Measurements from ENCODE around the gene OR10AD1. TPM values are rescaled to one million over a fixed set of nuclear protein-coding genes. Genes with fewer than 3 reads are reported as not detected.
"Not testable (repeated sequence)": the region's sequence is repeated elsewhere in the genome, so short reads cannot be mapped to it uniquely, and the experiment has no call there.

Gene OR10AD1
- not detected in 2 replicates for total RNA-seq
- long read RNA-seq = 0 reads

GRCh38 chr12:48203192-48203591, at the start of gene OR10AD1:
Gene OR10AD1, minus strand, starts transcription at chr12:48203292. Its CDS starts 0 bp downstream, at chr12:48203292.
- H3K4me3 Mint-ChIP-seq (ENCODE audit: unreplicated experiment) = no peak within 1 kb of the TSS
- peaks cover 18% of the 10 kb centered on the region for H3K27me3 Mint-ChIP-seq (ENCODE audit: unreplicated experiment)
- H3K9me3 Mint-ChIP-seq (ENCODE audit: unreplicated experiment) = peaks cover 17% of the 10 kb centered on the region
- DNase-seq (ENCODE audit: extremely low spot score, unreplicated experiment) = no peak
- H3K4me1 Mint-ChIP-seq (ENCODE audit: unreplicated experiment) = peaks cover 2% of the 10 kb centered on the region
- TF ChIP-seq CTCF (IDR thresholded peaks at IDR 0.05) = no peak
- H3K27ac Mint-ChIP-seq (ENCODE audit: unreplicated experiment) = no peak within 1 kb of the TSS
- H3K36me3 Mint-ChIP-seq (ENCODE audit: unreplicated experiment) = no peaks in the 10 kb centered on the region

- TF ChIP-seq CTCF (IDR thresholded peaks at IDR 0.05) = no peak
Measured at GRCh38 chr12:48247181-48247966, 44.3 kb upstream of the OR10AD1 start.

GRCh38 chr12:48237162-48237561, 34.1 kb upstream of the OR10AD1 start:
- no peak overlapping the region for H3K4me3 Mint-ChIP-seq (ENCODE audit: unreplicated experiment)
- no peak for DNase-seq (ENCODE audit: extremely low spot score, unreplicated experiment)
- H3K9me3 Mint-ChIP-seq (ENCODE audit: unreplicated experiment) = peaks cover 9% of the 10 kb centered on the region
- peaks cover 37% of the 10 kb centered on the region for H3K27me3 Mint-ChIP-seq (ENCODE audit: unreplicated experiment)
- no peak for TF ChIP-seq CTCF (IDR thresholded peaks at IDR 0.05)
- no peaks in the 10 kb centered on the region for H3K4me1 Mint-ChIP-seq (ENCODE audit: unreplicated experiment)
- no peaks in the 10 kb centered on the region for H3K36me3 Mint-ChIP-seq (ENCODE audit: unreplicated experiment)
- H3K27ac Mint-ChIP-seq (ENCODE audit: unreplicated experiment) = no peak overlapping the region

More at GRCh38 chr12:48247181-48247966, 44.3 kb upstream of the OR10AD1 start:
- no peak for DNase-seq (ENCODE audit: extremely low spot score, unreplicated experiment)
- Mint-ChIP-seq H3K27me3 (ENCODE audit: unreplicated experiment) (peaks cover 36% of the 10 kb centered on the region), H3K27ac (ENCODE audit: unreplicated experiment) (no peak overlapping the region), H3K4me1 (ENCODE audit: unreplicated experiment) (no peaks in the 10 kb centered on the region), H3K4me3 (ENCODE audit: unreplicated experiment) (no peak overlapping the region), H3K36me3 (ENCODE audit: unreplicated experiment) (no peaks in the 10 kb centered on the region), H3K9me3 (ENCODE audit: unreplicated experiment) (peaks cover 2% of the 10 kb centered on the region)

- TF ChIP-seq CTCF (IDR thresholded peaks at IDR 0.05) = no peak
- H3K4me3 Mint-ChIP-seq (ENCODE audit: unreplicated experiment) = no peak overlapping the region
- DNase-seq (ENCODE audit: extremely low spot score, unreplicated experiment) = no peak
- H3K36me3 Mint-ChIP-seq (ENCODE audit: unreplicated experiment) = no peaks in the 10 kb centered on the region
- H3K9me3 Mint-ChIP-seq (ENCODE audit: unreplicated experiment) = peaks cover 4% of the 10 kb centered on the region
- no peaks in the 10 kb centered on the region for H3K4me1 Mint-ChIP-seq (ENCODE audit: unreplicated experiment)
- peaks cover 33% of the 10 kb centered on the region for H3K27me3 Mint-ChIP-seq (ENCODE audit: unreplicated experiment)
- no peak overlapping the region for H3K27ac Mint-ChIP-seq (ENCODE audit: unreplicated experiment)
Measured at GRCh38 chr12:48235796-48236333, 32.8 kb upstream of the OR10AD1 start.

GRCh38 chr12:48231169-48231958, 28.3 kb upstream of the OR10AD1 start:
- H3K27ac Mint-ChIP-seq (ENCODE audit: unreplicated experiment); DNase-seq (ENCODE audit: extremely low spot score, unreplicated experiment); H3K4me3 Mint-ChIP-seq (ENCODE audit: unreplicated experiment); H3K36me3 Mint-ChIP-seq (ENCODE audit: unreplicated experiment); H3K4me1 Mint-ChIP-seq (ENCODE audit: unreplicated experiment): not testable (repeated sequence)
- peaks cover 17% of the 10 kb centered on the region for H3K9me3 Mint-ChIP-seq (ENCODE audit: unreplicated experiment)
- peaks cover 16% of the 10 kb centered on the region for H3K27me3 Mint-ChIP-seq (ENCODE audit: unreplicated experiment)

- not testable (repeated sequence) for H3K4me3 Mint-ChIP-seq (ENCODE audit: unreplicated experiment); H3K36me3 Mint-ChIP-seq (ENCODE audit: unreplicated experiment); DNase-seq (ENCODE audit: extremely low spot score, unreplicated experiment); H3K4me1 Mint-ChIP-seq (ENCODE audit: unreplicated experiment); H3K27ac Mint-ChIP-seq (ENCODE audit: unreplicated experiment)
- Mint-ChIP-seq H3K9me3 (ENCODE audit: unreplicated experiment) (peaks cover 14% of the 10 kb centered on the region), H3K27me3 (ENCODE audit: unreplicated experiment) (peaks cover 31% of the 10 kb centered on the region)
Measured at GRCh38 chr12:48224533-48224932, 21.4 kb upstream of the OR10AD1 start.

Measured in osteocyte (in vitro differentiated cells).